SK-N-SH (cell line): Measurements from ENCODE around the gene SPTLC1. TPM values are rescaled to one million over a fixed set of nuclear protein-coding genes. Genes with fewer than 3 reads are reported as not detected.

Experiments used
- CTCF ChIA-PET: fragments of 300-600, 350-600 bp; formaldehyde crosslinking; extraction: SDS; loops from one replicate; lab custom pipeline; 2021; lab: Yijun Ruan, JAX
- POLR2A ChIA-PET: fragments of 350-600 bp; sonication (Branson Sonifier 250); formaldehyde crosslinking; extraction: SDS; loops from one replicate; lab custom pipeline; 2020; ENCODE audit warnings: antibody characterized with exemption, inconsistent platforms; lab: Yijun Ruan, JAX
- DNase-seq: peaks from one replicate; pipeline ENCODE4 v3.0.0; 2012
- H2AFZ ChIP-seq: fragments of 200-600 bp; sonication (generic); 2 replicates; pipeline ENCODE4 v1.8.1; 2016; ENCODE audit warnings: antibody characterized with exemption, mild to moderate bottlenecking, low read depth
- H3F3A ChIP-seq: fragments of 200-600 bp; sonication (generic); replicated peaks from 2 replicates; pipeline ENCODE3; 2016; ENCODE audit warnings: antibody characterized with exemption, mild to moderate bottlenecking; ENCODE audit not compliant: insufficient read depth
- H3K27ac ChIP-seq, 2 experiments: fragments of 200-500 bp in 1 of 2; fragments of 200-600 bp in 1 of 2; sonication (Bioruptor generic) in 1 of 2; sonication (generic), shearing (Covaris generic) in 1 of 2; 2 replicates each; pipeline versions ENCODE4 v1.5.1 to v1.6.1; 2014 to 2016; ENCODE audit warnings: low read depth in 2 of 2, inconsistent platforms in 1 of 2, low read length in 1 of 2, mild to moderate bottlenecking in 1 of 2, mixed read lengths in 1 of 2
- H3K27me3 ChIP-seq: fragments of 200-600 bp; sonication (generic), shearing (Covaris generic); 2 replicates; pipeline ENCODE4 v1.6.1; 2016; ENCODE audit warnings: mixed run types; ENCODE audit not compliant: insufficient read depth
- H3K36me3 ChIP-seq, 2 experiments: fragments of 200-500 bp in 1 of 2; fragments of 200-600 bp in 1 of 2; sonication (Bioruptor generic) in 1 of 2; sonication (generic) in 1 of 2; replicated peaks in 1 of 2; 2 replicates each; pipeline versions ENCODE3 to v1.5.1; 2014 to 2016; ENCODE audit warnings: low read length in 1 of 2, mild to moderate bottlenecking in 1 of 2; ENCODE audit not compliant: insufficient read depth in 2 of 2, control insufficient read depth in 1 of 2
- H3K4me1 ChIP-seq, 2 experiments: fragments of 200-500 bp in 1 of 2; fragments of 200-600 bp in 1 of 2; sonication (Bioruptor generic) in 1 of 2; sonication (generic), shearing (Covaris generic) in 1 of 2; 2 replicates each; pipeline versions ENCODE4 v1.5.1 to v1.6.1; 2014 to 2016; ENCODE audit warnings: low read depth in 1 of 2, low read length in 1 of 2, mixed run types in 1 of 2; ENCODE audit not compliant: insufficient read depth in 2 of 2, control insufficient read depth in 1 of 2
- H3K4me2 ChIP-seq: fragments of 200-600 bp; sonication (generic), shearing (Covaris generic); 2 replicates; pipeline ENCODE4 v1.6.1; 2017; ENCODE audit warnings: mixed run types
- H3K4me3 ChIP-seq, 2 experiments: fragments of 200-500 bp in 1 of 2; fragments of 200-600 bp in 1 of 2; sonication (Bioruptor generic) in 1 of 2; sonication (generic), shearing (Covaris generic) in 1 of 2; 2 replicates each; pipeline versions ENCODE4 v1.5.1 to v1.8.1; 2014 to 2016; ENCODE audit warnings: low read depth in 2 of 2, inconsistent platforms in 1 of 2, low read length in 1 of 2, mild to moderate bottlenecking in 1 of 2, mixed read lengths in 1 of 2, moderate library complexity in 1 of 2
- H3K79me2 ChIP-seq: fragments of 200-600 bp; sonication (generic); 2 replicates; pipeline ENCODE4 v1.8.1; 2017; ENCODE audit warnings: mild to moderate bottlenecking; ENCODE audit not compliant: insufficient read depth
- H3K9ac ChIP-seq: fragments of 200-600 bp; sonication (generic); 2 replicates; pipeline ENCODE4 v1.6.1; 2017; ENCODE audit warnings: mixed run types
- H3K9me2 ChIP-seq: fragments of 200-600 bp; sonication (generic); 2 replicates; pipeline ENCODE4 v1.6.1; 2017; ENCODE audit warnings: mixed run types
- H3K9me3 ChIP-seq: fragments of 200-600 bp; sonication (generic); 2 replicates; pipeline ENCODE4 v1.6.1; 2017; ENCODE audit warnings: mixed run types, mild to moderate bottlenecking, moderate library complexity
- H4K20me1 ChIP-seq: fragments of 200-600 bp; sonication (generic); 2 replicates; pipeline ENCODE4 v1.6.1; 2017; ENCODE audit warnings: mild to moderate bottlenecking, mixed run types; ENCODE audit not compliant: insufficient read depth
- ELF1 ChIP-seq: IDR thresholded peaks from 2 replicates; pipeline ENCODE4 v1.4.0; 2012
- EZH2phosphoT487 ChIP-seq: fragments of 200-600 bp; sonication (generic); IDR thresholded peaks from 2 replicates; pipeline ENCODE4 v1.6.1; 2017; ENCODE audit warnings: low read depth, mixed run types, mild to moderate bottlenecking, antibody characterized with exemption, moderate library complexity, borderline replicate concordance
- FOSL2 ChIP-seq: IDR thresholded peaks from 2 replicates; pipeline ENCODE4 v1.4.0; 2012; ENCODE audit warnings: low read depth, mild to moderate bottlenecking, moderate library complexity, borderline replicate concordance
- FOXJ3 ChIP-seq: sonication (generic); formaldehyde crosslinking; IDR thresholded peaks from 2 replicates; pipeline ENCODE4 v1.5.1; 2020; ENCODE audit warnings: mild to moderate bottlenecking, missing genetic modification reagents
- GABPA ChIP-seq: IDR thresholded peaks from 2 replicates; pipeline ENCODE4 v1.4.0; 2012; ENCODE audit warnings: low read depth, mild to moderate bottlenecking
- IRF3 ChIP-seq: fragments of 150-350 bp; IDR thresholded peaks from 2 replicates; pipeline ENCODE4 v1.6.1; 2016; ENCODE audit warnings: mild to moderate bottlenecking, low read depth, low read length
- JUND ChIP-seq: IDR thresholded peaks from 2 replicates; pipeline ENCODE4 v1.4.0; 2012
- MAX ChIP-seq: IDR thresholded peaks from 2 replicates; pipeline ENCODE4 v1.4.0; 2012; ENCODE audit warnings: low read depth
- NFIC ChIP-seq: IDR thresholded peaks from 2 replicates; pipeline ENCODE4 v1.4.0; 2012; ENCODE audit warnings: borderline replicate concordance
- RAD21 ChIP-seq: IDR thresholded peaks from 2 replicates; pipeline ENCODE4 v1.6.1; 2012; ENCODE audit warnings: mild to moderate bottlenecking, low read length
- RXRA ChIP-seq: IDR thresholded peaks from 2 replicates; pipeline ENCODE4 v1.4.0; 2012; ENCODE audit warnings: low read depth, mild to moderate bottlenecking, borderline replicate concordance
- TEAD4 ChIP-seq: IDR thresholded peaks from 2 replicates; pipeline ENCODE4 v1.4.0; 2012; ENCODE audit warnings: mild to moderate bottlenecking, borderline replicate concordance; ENCODE audit not compliant: insufficient read depth
- USF2 ChIP-seq: fragments of 150-350 bp; IDR thresholded peaks from 2 replicates; pipeline ENCODE4 v1.6.1; 2017; ENCODE audit warnings: antibody characterized with exemption, low read length, low read depth, borderline replicate concordance
- WGBS: methylation state at CpG from one replicate; pipeline ENCODE4 v1.1.6; 2017; ENCODE audit warnings: low lambda C conversion rate; 5-methylcytosine and 5-hydroxymethylcytosine counted together
- polyA plus RNA-seq, 3 experiments: library from polyadenylated mRNA; depleted of rRNA; stranded (reverse); fragments of >200 nt; gene quantifications; 2 replicates each; pipeline ENCODE4 v1.2.3, GENCODE V29; 2012

The SPTLC1 gene
- polyA plus RNA-seq, 1 of the 3 experiments (the other 2 are of a cell fraction), result 53.9 TPM

GRCh38 chr9:92036411-92036746 lies 78.8 kb downstream of the SPTLC1 start:
- peaks cover 0 to 8% of the 10 kb centered on the region in 2 experiments; a peak in 1 of 4 replicates for H3K4me1 ChIP-seq
- CTCF ChIA-PET, result interaction anchor here (0.8 kb wide), 1 partner anchor 32 kb away, joined by 3 read pairs; no protein-coding TSS in a partner anchor

GRCh38 chr9:92035687-92036410 lies 79.4 kb downstream of the SPTLC1 start:
- Histone ChIP-seq H4K20me1 (no peaks in the 10 kb centered on the region), H3K9me2 (no peaks in the 10 kb centered on the region), H3K4me3 (no peak overlapping the region), H3K9me3 (no peaks in the 10 kb centered on the region), H3F3A (no peaks in the 10 kb centered on the region), H3K4me1 (peaks cover 0 to 8% of the 10 kb centered on the region in 2 experiments; a peak in 1 of 4 replicates), H3K27me3 (no peaks in the 10 kb centered on the region), H3K9ac (no peak overlapping the region), H3K4me2 (no peak overlapping the region), H2AFZ (no peak overlapping the region), H3K79me2 (no peaks in the 10 kb centered on the region), H3K36me3 (peaks cover 48 to 68% of the 10 kb centered on the region in 2 experiments), H3K27ac (no peak overlapping the region)
- POLR2A ChIA-PET, result no interaction called here
- 97% methylated on average over 12 of the region's 12 CpGs for WGBS
- CTCF ChIA-PET, result interaction anchor here (0.8 to 1.7 kb wide), 4 partner anchors 11 to 277 kb away, joined by 3 to 5 read pairs (median 4); partner anchors contain the start of gene ROR2
- TF ChIP-seq JUND, result no peak
- no peak for TF ChIP-seq FOSL2
- no peak for TF ChIP-seq EZH2phosphoT487
- no peak for DNase-seq

More at GRCh38 chr9:92036411-92036746, 78.8 kb downstream of the SPTLC1 start:
- TF ChIP-seq RXRA (no peak), ELF1 (no peak), FOXJ3 (CRISPR knock-in tag) (no peak), IRF3 (no peak)
- DNase-seq, result no peak
- H3K9me2 ChIP-seq, result no peaks in the 10 kb centered on the region
- POLR2A ChIA-PET, result no interaction called here
- no peaks in the 10 kb centered on the region for H3K79me2 ChIP-seq
- no peak overlapping the region for H2AFZ ChIP-seq
- H3K36me3 ChIP-seq, result peaks cover 48 to 67% of the 10 kb centered on the region in 2 experiments
- H3F3A ChIP-seq, result no peaks in the 10 kb centered on the region
- no peak overlapping the region for H3K4me2 ChIP-seq
- H3K27ac ChIP-seq, result no peak overlapping the region
- no peaks in the 10 kb centered on the region for H3K27me3 ChIP-seq
- H4K20me1 ChIP-seq, result no peaks in the 10 kb centered on the region
- no peak overlapping the region for H3K4me3 ChIP-seq
- H3K9me3 ChIP-seq, result 0 out of 2 replicates have a peak, but pooled peaks cover under 1% of the 10 kb centered on the region
- H3K9ac ChIP-seq, result no peak overlapping the region
- 98% methylated on average over 4 of the region's 5 CpGs for WGBS

- Histone ChIP-seq H3K4me3 (no peak overlapping the region), H3K9ac (no peak overlapping the region), H3K9me3 (no peaks in the 10 kb centered on the region), H3F3A (no peaks in the 10 kb centered on the region), H3K36me3 (peaks cover 42 to 73% of the 10 kb centered on the region in 2 experiments), H3K27ac (no peak overlapping the region), H3K79me2 (no peaks in the 10 kb centered on the region), H3K4me2 (no peak overlapping the region), H3K4me1 (peaks cover 0 to 8% of the 10 kb centered on the region in 2 experiments; a peak in 1 of 4 replicates), H2AFZ (no peak overlapping the region), H3K27me3 (no peaks in the 10 kb centered on the region), H3K9me2 (no peaks in the 10 kb centered on the region), H4K20me1 (no peaks in the 10 kb centered on the region)
- TF ChIP-seq MAX, result no peak
- no peak for TF ChIP-seq GABPA
- TF ChIP-seq USF2, result no peak
- TF ChIP-seq FOSL2, result no peak
- no peak for TF ChIP-seq ELF1
- TF ChIP-seq NFIC, result no peak
- TF ChIP-seq TEAD4, result no peak
- TF ChIP-seq RAD21, result no peak
- CTCF ChIA-PET, result interaction anchor here (1.5 to 1.7 kb wide), 3 partner anchors 12 to 277 kb away, joined by 4 to 5 read pairs (median 4); partner anchors contain the start of gene ROR2
- DNase-seq, result no peak
- WGBS, result 69% methylated on average over 4 of the region's 4 CpGs
- POLR2A ChIA-PET, result no interaction called here
Measured at GRCh38 chr9:92035146-92035545, 80.1 kb downstream of the SPTLC1 start.
